Measurements from ENCODE around the gene NSUN6. TPM values are rescaled to one million over a fixed set of nuclear protein-coding genes. Genes with fewer than 3 reads are reported as not detected.
"Not testable (repeated sequence)": the region's sequence is repeated elsewhere in the genome, so short reads cannot be mapped to it uniquely, and the experiment has no call there.

NSUN6 gene
- total RNA-seq, 1 donor from 2014 or later = 14.3 TPM

DNA sequence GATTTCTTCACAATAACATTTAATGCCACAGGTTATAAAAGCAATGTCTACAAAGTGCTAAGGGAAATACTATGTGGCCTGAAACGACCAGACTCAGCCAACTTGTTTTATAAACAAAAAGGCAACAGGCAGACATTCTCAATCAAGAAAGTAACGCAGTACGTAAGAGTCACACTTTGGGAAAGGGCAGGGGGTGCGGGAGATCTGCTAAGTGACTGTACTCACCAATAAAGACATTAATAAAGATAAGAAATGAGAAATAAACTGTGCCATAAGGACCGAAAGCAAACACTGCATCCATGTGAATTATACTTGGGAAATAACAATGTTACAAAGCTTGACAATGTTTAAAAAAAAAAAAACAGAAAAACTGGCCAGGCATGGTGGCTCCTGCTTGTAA, 25.5 kb downstream of the NSUN6 start:
- peaks cover 5% of the 10 kb centered on the region for H3K4me1 Mint-ChIP-seq (ENCODE audit: unreplicated experiment)
- no peak overlapping the region for H3K27ac Mint-ChIP-seq
- no peaks in the 10 kb centered on the region for H3K27me3 Mint-ChIP-seq
- no peaks in the 10 kb centered on the region for H3K9me3 Mint-ChIP-seq
- DNase-seq (ENCODE audit: extremely low spot score, unreplicated experiment) = no peak
- peak overlapping the region; percentile 75 for H3K4me3 Mint-ChIP-seq
- TF ChIP-seq CTCF (conservative IDR thresholded peaks at IDR 0.05) = no peak
- H3K36me3 Mint-ChIP-seq = peaks cover 18% of the 10 kb centered on the region

DNA sequence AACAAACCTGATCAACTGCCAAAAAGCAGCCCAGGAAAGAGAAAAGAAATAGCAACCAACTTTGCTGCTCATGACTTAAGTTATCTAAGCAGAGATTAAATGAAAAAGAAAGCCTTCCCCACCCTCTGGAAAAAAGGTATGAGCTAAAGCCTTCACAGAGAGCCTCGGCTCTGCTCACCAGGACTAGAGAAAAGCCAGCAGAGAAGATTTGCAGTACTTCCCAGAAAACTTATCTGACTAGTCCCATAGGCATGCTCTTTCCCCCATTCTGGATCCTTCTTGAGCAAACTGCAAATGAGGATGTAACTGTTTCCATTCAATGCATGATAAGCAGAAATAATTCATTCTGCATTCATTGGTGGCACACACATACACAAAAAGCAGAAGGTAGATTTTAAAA, 27.7 kb downstream of the NSUN6 start:
- H3K9me3 Mint-ChIP-seq; H3K4me1 Mint-ChIP-seq (ENCODE audit: unreplicated experiment); H3K4me3 Mint-ChIP-seq; DNase-seq (ENCODE audit: extremely low spot score, unreplicated experiment); H3K27ac Mint-ChIP-seq; H3K27me3 Mint-ChIP-seq: not testable (repeated sequence)
- peaks cover 28% of the 10 kb centered on the region for H3K36me3 Mint-ChIP-seq

GRCh38 chr10:18620856-18621255, 30.5 kb downstream of the NSUN6 start:
- Mint-ChIP-seq H3K9me3 (no peaks in the 10 kb centered on the region), H3K4me1 (ENCODE audit: unreplicated experiment) (no peaks in the 10 kb centered on the region), H3K4me3 (no peak overlapping the region), H3K36me3 (peaks cover 23% of the 10 kb centered on the region), H3K27me3 (no peaks in the 10 kb centered on the region), H3K27ac (no peak overlapping the region)
- TF ChIP-seq CTCF (conservative IDR thresholded peaks at IDR 0.05) = no peak
- DNase-seq (ENCODE audit: extremely low spot score, unreplicated experiment) = no peak

GRCh38 chr10:18619016-18619415, 32.4 kb downstream of the NSUN6 start:
- Mint-ChIP-seq H3K36me3 (peaks cover 24% of the 10 kb centered on the region), H3K9me3 (no peaks in the 10 kb centered on the region), H3K27ac (no peak overlapping the region), H3K4me3 (no peak overlapping the region), H3K4me1 (ENCODE audit: unreplicated experiment) (no peaks in the 10 kb centered on the region), H3K27me3 (no peaks in the 10 kb centered on the region)
- DNase-seq (ENCODE audit: extremely low spot score, unreplicated experiment) = no peak
- no peak for TF ChIP-seq CTCF (conservative IDR thresholded peaks at IDR 0.05)

- Mint-ChIP-seq H3K9me3 (no peaks in the 10 kb centered on the region), H3K4me3 (no peak overlapping the region), H3K27me3 (no peaks in the 10 kb centered on the region), H3K27ac (no peak overlapping the region), H3K36me3 (peaks cover 25% of the 10 kb centered on the region), H3K4me1 (ENCODE audit: unreplicated experiment) (no peaks in the 10 kb centered on the region)
- no peak for DNase-seq (ENCODE audit: extremely low spot score, unreplicated experiment)
- no peak for TF ChIP-seq CTCF (conservative IDR thresholded peaks at IDR 0.05)
Measured at GRCh38 chr10:18616337-18616736, 35.0 kb downstream of the NSUN6 start.

- Mint-ChIP-seq H3K36me3 (peaks cover 26% of the 10 kb centered on the region), H3K4me3 (no peak overlapping the region), H3K4me1 (ENCODE audit: unreplicated experiment) (peaks cover 2% of the 10 kb centered on the region), H3K9me3 (no peaks in the 10 kb centered on the region), H3K27me3 (no peaks in the 10 kb centered on the region), H3K27ac (no peak overlapping the region)
- no peak for TF ChIP-seq CTCF (conservative IDR thresholded peaks at IDR 0.05)
- no peak for DNase-seq (ENCODE audit: extremely low spot score, unreplicated experiment)
Measured at GRCh38 chr10:18615618-18616017, 35.8 kb downstream of the NSUN6 start.
